Cardiac fibroblast (primary cell): ENCODE results near the gene ZNF688.
"Not testable (repeated sequence)": the region's sequence is repeated elsewhere in the genome, so short reads cannot be mapped to it uniquely, and the experiment has no call there.

ENCODE experiments used
- DNase-seq, 2 donors: peaks; one replicate each; pipeline versions ENCODE4 v3.0.0 to v3.0.0-alpha.2; 2010; ENCODE audit warnings: low read depth in 2 of 2
- H3K4me3 ChIP-seq, 2 donors: replicated peaks in 1 of 2; 1 replicate in 1 of 2; 2 replicates in 1 of 2; pipeline ENCODE4 v1.5.1; 2011; ENCODE audit warnings: low read depth in 2 of 2, low read length in 2 of 2, mild to moderate bottlenecking in 2 of 2, moderate library complexity in 1 of 2
- TF ChIP-seq, protein P1 (sequence below): IDR thresholded peaks from one replicate; pipeline ENCODE4 v1.5.1; 2011; ENCODE audit warnings: low read depth, mild to moderate bottlenecking, low read length, inconsistent platforms

ZNF688 gene

GRCh38 chr16:30601966-30602365 is 30.5 kb upstream of the ZNF688 start:
- DNase-seq = no peak
- TF ChIP-seq, protein P1, sequence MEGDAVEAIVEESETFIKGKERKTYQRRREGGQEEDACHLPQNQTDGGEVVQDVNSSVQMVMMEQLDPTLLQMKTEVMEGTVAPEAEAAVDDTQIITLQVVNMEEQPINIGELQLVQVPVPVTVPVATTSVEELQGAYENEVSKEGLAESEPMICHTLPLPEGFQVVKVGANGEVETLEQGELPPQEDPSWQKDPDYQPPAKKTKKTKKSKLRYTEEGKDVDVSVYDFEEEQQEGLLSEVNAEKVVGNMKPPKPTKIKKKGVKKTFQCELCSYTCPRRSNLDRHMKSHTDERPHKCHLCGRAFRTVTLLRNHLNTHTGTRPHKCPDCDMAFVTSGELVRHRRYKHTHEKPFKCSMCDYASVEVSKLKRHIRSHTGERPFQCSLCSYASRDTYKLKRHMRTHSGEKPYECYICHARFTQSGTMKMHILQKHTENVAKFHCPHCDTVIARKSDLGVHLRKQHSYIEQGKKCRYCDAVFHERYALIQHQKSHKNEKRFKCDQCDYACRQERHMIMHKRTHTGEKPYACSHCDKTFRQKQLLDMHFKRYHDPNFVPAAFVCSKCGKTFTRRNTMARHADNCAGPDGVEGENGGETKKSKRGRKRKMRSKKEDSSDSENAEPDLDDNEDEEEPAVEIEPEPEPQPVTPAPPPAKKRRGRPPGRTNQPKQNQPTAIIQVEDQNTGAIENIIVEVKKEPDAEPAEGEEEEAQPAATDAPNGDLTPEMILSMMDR = no peak
- no peak overlapping the region for H3K4me3 ChIP-seq

DNA sequence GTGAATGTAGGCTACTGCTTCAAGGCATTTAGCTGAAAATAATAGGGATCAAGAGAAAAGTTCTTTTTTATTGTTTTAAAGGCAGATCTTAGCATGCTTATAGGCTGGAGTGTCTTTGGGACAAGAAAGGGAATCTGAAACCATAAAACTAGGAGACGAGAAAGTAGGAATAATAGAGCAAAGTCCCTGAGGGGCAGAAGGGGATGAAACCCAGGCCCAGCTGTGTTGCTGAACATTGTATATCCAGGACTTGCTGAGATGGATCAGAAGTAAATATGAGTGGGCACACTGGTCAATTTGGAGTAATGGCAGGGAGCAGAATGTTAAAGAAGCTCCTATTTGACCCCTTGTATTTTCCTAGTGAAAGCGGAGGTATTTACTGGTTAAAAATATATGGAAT is 29.4 kb upstream of the ZNF688 start:
- DNase-seq = no peak

DNA sequence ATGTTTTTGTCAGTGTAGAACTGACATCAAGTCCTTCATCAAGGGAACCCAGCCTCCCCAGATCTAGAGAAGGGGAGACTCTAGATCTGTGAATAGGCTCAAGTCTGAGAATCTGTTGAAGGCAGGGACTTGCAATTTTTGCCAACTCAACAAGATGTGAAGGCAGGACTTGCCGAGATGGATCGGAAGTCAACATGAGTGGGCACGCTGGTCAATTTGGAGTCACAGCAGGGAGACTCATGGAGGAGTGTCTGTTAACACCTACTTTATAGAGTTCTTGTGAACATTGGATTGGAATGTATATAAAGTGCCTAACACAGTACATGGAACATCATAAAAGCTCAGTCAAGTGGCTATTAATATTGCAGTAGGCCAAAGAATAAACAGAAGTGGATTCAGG is 28.7 kb upstream of the ZNF688 start:
- no peak for DNase-seq
- no peak overlapping the region for H3K4me3 ChIP-seq
- TF ChIP-seq, protein P1 = no peak

More for the DNA sequence above, 29.4 kb upstream of the ZNF688 start:
- H3K4me3 ChIP-seq = no peak overlapping the region
- TF ChIP-seq, protein P1 = no peak

- TF ChIP-seq, protein P1 = no peak
- no peak overlapping the region for H3K4me3 ChIP-seq
- DNase-seq = no peak
Observed at GRCh38 chr16:30592871-30593270, 21.4 kb upstream of the ZNF688 start.

GRCh38 chr16:30590869-30591268 is 19.4 kb upstream of the ZNF688 start:
- DNase-seq = not testable (repeated sequence)

DNA sequence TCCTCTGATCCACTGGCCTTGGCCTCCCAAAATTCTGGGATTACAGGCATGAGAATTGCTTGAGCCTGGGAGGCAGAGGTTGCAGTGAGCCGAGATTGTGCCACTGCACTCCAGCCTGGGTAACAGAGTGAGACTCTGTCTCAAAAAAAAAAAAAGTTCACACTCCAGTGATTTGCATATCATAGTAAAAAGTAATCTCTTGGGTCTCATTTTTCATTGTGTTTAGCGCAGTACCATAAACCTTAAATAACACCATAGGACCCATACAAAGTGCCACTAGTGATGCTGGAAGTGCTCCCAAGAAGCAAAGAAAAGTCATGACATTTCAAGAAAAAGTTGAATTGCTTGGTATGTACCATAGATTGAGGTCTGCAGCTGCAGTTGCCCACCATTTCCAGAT is 18.1 kb upstream of the ZNF688 start:
- H3K4me3 ChIP-seq, DNase-seq: not testable (repeated sequence)

More at GRCh38 chr16:30590869-30591268, 19.4 kb upstream of the ZNF688 start:
- H3K4me3 ChIP-seq = not testable (repeated sequence)

DNA sequence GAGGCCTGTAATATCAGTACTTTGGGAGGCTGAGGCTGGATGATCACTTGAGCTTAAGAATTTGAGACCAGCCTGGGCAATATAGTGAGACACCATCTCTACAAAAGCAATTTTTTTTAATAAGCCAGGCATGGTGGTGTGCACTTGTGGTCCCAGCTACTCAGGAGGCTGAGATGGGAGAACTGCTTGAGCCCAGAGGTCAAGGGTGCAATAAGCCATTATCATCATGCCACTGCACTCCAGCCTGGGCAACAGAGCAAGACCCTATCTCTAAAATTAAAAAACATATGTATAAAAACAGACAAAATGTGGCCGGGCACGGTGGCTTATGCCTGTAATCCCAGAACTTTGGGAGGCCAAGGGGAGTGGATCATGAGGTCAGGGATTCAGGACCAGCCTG is 17.1 kb upstream of the ZNF688 start:
- no peak overlapping the region for H3K4me3 ChIP-seq
- DNase-seq = no peak
- TF ChIP-seq, protein P1 = no peak

DNA sequence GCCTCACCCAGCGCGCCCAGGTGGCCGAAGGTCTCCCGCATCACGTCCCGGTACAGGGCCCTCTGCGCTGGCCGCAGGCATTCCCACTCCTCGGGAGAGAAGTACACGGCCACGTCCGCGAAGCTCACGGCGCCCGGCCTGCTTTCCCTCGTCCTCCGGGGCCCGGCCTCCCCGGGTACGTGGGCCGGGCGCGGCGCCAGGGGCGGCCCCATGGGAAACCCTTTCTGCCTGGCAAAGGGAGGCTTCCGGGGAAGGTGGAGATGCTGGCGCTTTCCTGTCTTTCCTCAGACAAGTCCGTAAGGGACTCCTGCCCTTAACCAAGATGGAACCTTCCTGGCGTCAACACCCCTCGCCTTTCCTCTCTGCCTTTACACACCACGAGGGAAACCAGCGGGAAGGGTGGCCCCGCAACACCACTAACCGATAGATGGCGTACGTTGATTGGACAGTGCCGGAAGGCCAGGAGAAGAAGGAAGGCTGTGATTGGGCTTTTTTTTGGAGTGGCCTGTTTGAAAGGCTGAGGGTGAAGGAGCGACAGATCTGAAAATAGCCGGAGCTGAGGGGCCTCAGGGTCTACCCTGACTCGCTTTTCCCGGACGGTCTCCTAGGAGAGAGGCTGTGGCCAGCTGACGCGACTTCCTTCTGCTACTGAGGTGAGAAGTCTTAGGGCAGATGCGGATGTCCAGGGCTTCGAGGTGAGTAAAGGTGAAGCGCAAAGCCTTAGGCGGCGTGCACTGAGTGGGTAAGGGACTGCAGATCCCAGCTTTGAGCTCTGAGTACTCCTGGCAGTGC is 14.1 kb upstream of the ZNF688 start, which contains the start of gene ZNF785:
Gene ZNF785, minus strand, starts transcription at position 298 of the 792 bp plus-strand sequence. Its CDS starts 86 bp downstream, at position 212.
- TF ChIP-seq, protein P1 = no peak
- peak; percentile 100 for DNase-seq
- peak within 1 kb of the TSS; percentile 59 to 76 for H3K4me3 ChIP-seq
